ENCODE measurements around the gene CCK.
A peak's percentile ranks its signal among the peaks of the same experiment; 100 is the strongest.

The CCK gene

DNA sequence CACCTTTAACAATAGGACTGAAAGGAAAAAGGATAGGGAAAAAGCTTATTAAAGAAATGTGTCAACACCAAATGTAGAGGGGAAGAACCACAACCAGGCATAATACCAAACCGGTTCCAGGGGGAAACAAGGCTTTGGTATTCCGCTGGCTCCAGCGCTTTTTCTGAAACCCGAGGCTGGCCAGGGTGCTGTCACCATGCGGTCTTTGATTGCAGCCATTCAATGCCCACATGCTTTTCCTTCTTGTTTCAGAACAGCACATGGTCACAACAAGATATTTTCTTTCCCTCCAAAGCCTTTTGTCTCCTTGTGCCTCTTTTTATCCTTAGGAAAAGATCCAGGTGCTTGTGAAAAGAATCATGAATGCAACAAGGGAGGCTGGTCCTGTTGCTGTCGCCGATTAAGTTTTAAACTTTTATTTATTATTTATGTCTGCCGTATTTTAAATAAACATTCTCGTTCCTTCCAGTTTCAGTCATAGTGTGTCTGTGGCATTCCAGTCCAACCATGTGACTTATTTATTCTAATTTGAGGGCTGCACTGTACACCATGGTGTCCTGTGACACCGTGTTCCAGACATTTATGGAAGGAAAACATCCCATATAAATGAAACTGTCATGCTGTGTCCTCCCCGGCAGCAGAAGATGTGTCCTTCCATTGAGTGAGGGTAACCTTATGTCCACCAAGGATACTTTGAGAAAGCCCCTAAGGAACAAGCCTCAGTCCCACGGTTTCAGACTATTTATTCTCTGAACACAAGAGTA is 41.1 kb downstream of the CCK start:
- DNase-seq = no peak

DNA sequence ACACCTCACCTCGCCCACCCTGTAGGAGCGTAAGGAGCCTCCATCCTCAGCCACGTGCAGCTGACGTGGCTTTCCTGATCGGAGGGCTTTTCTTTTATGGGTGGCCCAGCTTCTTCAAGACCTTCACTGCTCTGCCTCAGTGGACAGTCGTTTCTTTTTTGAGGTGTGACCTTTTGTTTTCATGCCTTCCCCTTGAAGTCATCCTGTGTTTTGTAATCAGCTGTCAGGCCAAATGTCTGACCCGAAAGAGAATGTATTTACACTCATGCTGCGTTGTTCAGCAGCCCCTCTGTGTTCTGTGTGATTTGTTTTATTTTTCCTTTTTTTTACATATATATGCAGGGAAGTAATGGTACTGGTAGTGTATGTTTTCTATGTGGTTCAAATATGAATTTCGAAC is 41.8 kb downstream of the CCK start:
- no peak for DNase-seq

GRCh38 chr3:42222942-42223693 is 42.9 kb downstream of the CCK start:
- DNase-seq = no peak

GRCh38 chr3:42220436-42221121 is 45.4 kb downstream of the CCK start:
- DNase-seq = no peak

GRCh38 chr3:42216931-42217333 is 49.1 kb downstream of the CCK start:
- peak; percentile 41 for DNase-seq

DNA sequence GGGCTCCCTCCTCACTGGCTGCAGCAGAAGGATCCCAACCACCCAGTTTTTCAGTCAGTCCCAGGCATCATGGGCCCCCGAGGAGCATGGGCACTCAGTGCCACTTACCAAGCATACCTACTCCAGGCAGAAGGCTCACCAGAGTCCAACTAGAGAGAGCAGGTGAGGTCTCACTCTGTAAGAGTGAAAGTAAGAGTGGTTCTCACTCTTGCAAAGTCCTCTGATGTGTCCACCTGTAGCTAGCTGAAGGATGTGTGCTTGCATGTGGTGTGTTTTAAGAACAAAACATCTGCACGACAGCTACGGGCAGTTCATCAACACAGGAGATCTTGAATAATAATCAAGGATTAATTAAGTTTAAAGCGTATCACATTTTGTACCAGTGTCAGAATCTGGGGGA is 49.7 kb downstream of the CCK start:
- no peak for DNase-seq

GRCh38 chr3:42214565-42215283 is 51.3 kb downstream of the CCK start:
- peak; percentile 27 for DNase-seq

- DNase-seq = no peak
Measured at GRCh38 chr3:42214064-42214463, 51.9 kb downstream of the CCK start.

DNA sequence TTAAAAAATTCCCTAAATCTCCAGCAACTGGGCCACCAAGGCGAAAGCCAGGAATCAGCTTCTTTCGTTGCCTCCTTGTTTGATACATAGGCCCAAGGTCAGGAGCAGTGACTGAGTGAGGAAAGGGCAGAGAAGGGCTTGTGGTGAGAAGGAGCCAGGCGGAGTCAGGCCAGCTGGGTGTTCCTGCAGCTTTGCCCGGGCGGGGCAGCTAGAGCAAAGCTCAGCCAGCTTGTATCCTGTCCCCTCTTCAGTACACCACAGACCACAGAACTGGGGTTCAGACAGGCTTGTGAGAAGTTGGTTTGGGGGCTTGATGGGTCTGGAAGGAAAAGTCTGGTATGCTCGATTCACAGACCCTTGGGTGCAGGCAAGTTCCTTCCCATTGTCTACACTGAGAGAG is 52.6 kb downstream of the CCK start:
- DNase-seq = no peak

- DNase-seq = no peak
Measured at GRCh38 chr3:42210726-42211125, 55.3 kb downstream of the CCK start.

DNA sequence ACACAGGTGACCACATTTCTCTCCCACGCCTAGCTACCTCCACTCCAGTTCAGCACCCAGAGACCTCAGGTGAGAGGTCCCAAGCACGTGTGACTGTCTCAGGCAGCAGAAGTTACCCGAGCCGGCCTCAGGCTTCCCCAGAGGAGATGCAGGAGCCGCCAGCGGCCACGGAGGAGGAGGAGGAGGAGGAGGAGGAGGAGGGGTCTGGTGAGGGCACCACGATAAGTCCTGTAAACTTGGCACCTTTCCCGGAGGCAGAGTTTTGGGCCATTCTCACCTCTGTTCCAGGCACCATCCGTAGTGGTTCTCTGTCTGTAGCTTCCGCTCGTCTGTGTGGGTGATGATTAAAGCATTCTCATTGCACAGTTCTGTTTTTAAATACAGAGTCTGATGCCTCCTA is 56.1 kb downstream of the CCK start:
- DNase-seq = no peak
